A549 (cell line): ENCODE data around the gene MAPK13.

Source experiments
- CEBPB ChIP-seq, 2 experiments: fragments of >200 bp in 1 of 2; sonication (Bioruptor Twin) in 1 of 2; formaldehyde crosslinking in 1 of 2; IDR thresholded peaks; 2 replicates each; pipeline ENCODE4 v1.6.1; 2012 to 2016
- HMGXB4 ChIP-seq: fragments of 250-450 bp; sonication (Bioruptor Pico); IDR thresholded peaks from 2 replicates; pipeline ENCODE4 v1.5.0; 2021; ENCODE audit warnings: mild to moderate bottlenecking, moderate library complexity, borderline replicate concordance
- JUNB ChIP-seq: fragments of >200 bp; sonication (Bioruptor Twin); formaldehyde crosslinking; IDR thresholded peaks from 2 replicates; pipeline ENCODE4 v1.6.1; 2016
- POLR2A ChIP-seq: IDR thresholded peaks from 2 replicates; pipeline ENCODE4 v1.6.1; 2012; ENCODE audit warnings: mild to moderate bottlenecking, low read length
- SREBF2 ChIP-seq: fragments of 450-650 bp; IDR thresholded peaks from 2 replicates; pipeline ENCODE4 v1.6.1; 2014; ENCODE audit warnings: mild to moderate bottlenecking, moderate library complexity
- TF ChIP-seq, protein P1 (sequence below): fragments of >200 bp; sonication (Bioruptor Twin); formaldehyde crosslinking; IDR thresholded peaks from 3 replicates; pipeline ENCODE4 v1.5.1; 2016

DNA sequence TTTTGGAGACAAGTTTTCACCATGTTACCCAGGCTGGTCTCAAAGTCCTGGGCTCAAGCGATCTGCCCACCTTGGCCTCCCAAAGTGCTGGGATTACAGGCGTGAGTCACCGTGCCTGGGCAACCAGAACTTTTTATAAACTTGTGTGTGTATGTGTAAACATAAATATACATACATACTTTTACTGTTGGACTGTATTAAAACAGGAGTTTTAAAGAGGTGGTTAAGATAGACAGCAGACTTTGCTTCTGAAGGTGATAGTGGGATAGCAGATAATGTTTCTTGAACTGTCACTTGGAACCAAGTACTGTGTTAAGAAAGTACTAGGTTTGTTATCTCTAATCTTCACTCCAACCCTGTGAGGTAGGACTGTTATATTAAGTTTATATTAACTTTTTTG, 28.6 kb upstream of the MAPK13 start:
- TF ChIP-seq, protein P1, sequence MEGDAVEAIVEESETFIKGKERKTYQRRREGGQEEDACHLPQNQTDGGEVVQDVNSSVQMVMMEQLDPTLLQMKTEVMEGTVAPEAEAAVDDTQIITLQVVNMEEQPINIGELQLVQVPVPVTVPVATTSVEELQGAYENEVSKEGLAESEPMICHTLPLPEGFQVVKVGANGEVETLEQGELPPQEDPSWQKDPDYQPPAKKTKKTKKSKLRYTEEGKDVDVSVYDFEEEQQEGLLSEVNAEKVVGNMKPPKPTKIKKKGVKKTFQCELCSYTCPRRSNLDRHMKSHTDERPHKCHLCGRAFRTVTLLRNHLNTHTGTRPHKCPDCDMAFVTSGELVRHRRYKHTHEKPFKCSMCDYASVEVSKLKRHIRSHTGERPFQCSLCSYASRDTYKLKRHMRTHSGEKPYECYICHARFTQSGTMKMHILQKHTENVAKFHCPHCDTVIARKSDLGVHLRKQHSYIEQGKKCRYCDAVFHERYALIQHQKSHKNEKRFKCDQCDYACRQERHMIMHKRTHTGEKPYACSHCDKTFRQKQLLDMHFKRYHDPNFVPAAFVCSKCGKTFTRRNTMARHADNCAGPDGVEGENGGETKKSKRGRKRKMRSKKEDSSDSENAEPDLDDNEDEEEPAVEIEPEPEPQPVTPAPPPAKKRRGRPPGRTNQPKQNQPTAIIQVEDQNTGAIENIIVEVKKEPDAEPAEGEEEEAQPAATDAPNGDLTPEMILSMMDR = no peak
- TF ChIP-seq HMGXB4 (no peak), POLR2A (no peak), JUNB (no peak), CEBPB (IDR thresholded peaks at IDR 0.05) (no peak), SREBF2 (no peak)
